MM.1S (cell line): Measurements from ENCODE around the gene CANT1.

Experiments
- DNase-seq: peaks from one replicate; pipeline ENCODE4 v3.0.0-alpha.2; 2015
- H2AFZ ChIP-seq: fragments of 300-600 bp; sonication (generic); 2 replicates; pipeline ENCODE4 v1.6.0; 2016; ENCODE audit warnings: antibody characterized with exemption, low read length
- H3F3A ChIP-seq: fragments of 300-600 bp; sonication (generic); 2 replicates; pipeline ENCODE4 v1.6.1; 2016; ENCODE audit warnings: mild to moderate bottlenecking, antibody characterized with exemption, low read length, moderate library complexity, mixed read lengths; ENCODE audit not compliant: insufficient read depth
- H3K27ac ChIP-seq: fragments of 300-600 bp; sonication (generic); 2 replicates; pipeline ENCODE4 v1.5.1; 2016; ENCODE audit warnings: mild to moderate bottlenecking, low read length
- H3K27me3 ChIP-seq: fragments of 300-600 bp; sonication (generic); replicated peaks from 2 replicates; pipeline ENCODE4 v1.6.0; 2016; ENCODE audit warnings: low read length; ENCODE audit not compliant: insufficient read depth
- H3K36me3 ChIP-seq: fragments of 300-600 bp; sonication (generic); replicated peaks from 2 replicates; pipeline ENCODE4 v1.6.1; 2016; ENCODE audit warnings: mild to moderate bottlenecking, low read length, mixed read lengths; ENCODE audit not compliant: insufficient read depth
- H3K4me1 ChIP-seq: fragments of 300-600 bp; sonication (generic); 2 replicates; pipeline ENCODE4 v1.6.1; 2016; ENCODE audit warnings: low read length, mixed read lengths
- H3K4me2 ChIP-seq: fragments of 300-600 bp; sonication (generic); 2 replicates; pipeline ENCODE4 v1.6.0; 2016; ENCODE audit warnings: low read depth, low read length
- H3K4me3 ChIP-seq: fragments of 300-600 bp; sonication (generic); 2 replicates; pipeline ENCODE4 v1.5.1; 2016; ENCODE audit warnings: low read length, mixed read lengths
- H3K79me2 ChIP-seq: fragments of 300-600 bp; sonication (generic); 2 replicates; pipeline ENCODE4 v1.6.1; 2016; ENCODE audit warnings: mixed run types, low read length, mixed read lengths
- H3K9ac ChIP-seq: fragments of 300-600 bp; sonication (generic); 2 replicates; pipeline ENCODE4 v1.6.1; 2016; ENCODE audit warnings: low read length, mixed read lengths
- H3K9me2 ChIP-seq: fragments of 300-600 bp; sonication (generic); replicated peaks from 2 replicates; pipeline ENCODE4 v1.6.1; 2016; ENCODE audit warnings: mild to moderate bottlenecking, low read length, mixed read lengths; ENCODE audit not compliant: insufficient read depth
- H3K9me3 ChIP-seq: fragments of 300-600 bp; sonication (generic); replicated peaks from 2 replicates; pipeline ENCODE4 v1.6.1; 2016; ENCODE audit warnings: mild to moderate bottlenecking, low read length, mixed read lengths; ENCODE audit not compliant: insufficient read depth
- H4K20me1 ChIP-seq: fragments of 300-600 bp; sonication (generic); 2 replicates; pipeline ENCODE4 v1.6.1; 2016; ENCODE audit warnings: mild to moderate bottlenecking, low read length, moderate library complexity, mixed read lengths; ENCODE audit not compliant: insufficient read depth
- CTCF ChIP-seq: fragments of 300-600 bp; sonication (generic); IDR thresholded peaks from 2 replicates; pipeline ENCODE4 v1.5.1; 2016; ENCODE audit warnings: antibody characterized with exemption, low read length, mixed read lengths
- EZH2 ChIP-seq: fragments of 300-600 bp; sonication (generic); optimal IDR thresholded peaks from 2 replicates; pipeline ENCODE3; 2017; ENCODE audit warnings: low read depth, mild to moderate bottlenecking, antibody characterized with exemption, low read length, mixed read lengths
- EZH2phosphoT487 ChIP-seq: fragments of 300-600 bp; sonication (generic); IDR thresholded peaks from 2 replicates; pipeline ENCODE4 v1.6.1; 2018; ENCODE audit warnings: antibody characterized with exemption, low read length

The CANT1 gene

DNA sequence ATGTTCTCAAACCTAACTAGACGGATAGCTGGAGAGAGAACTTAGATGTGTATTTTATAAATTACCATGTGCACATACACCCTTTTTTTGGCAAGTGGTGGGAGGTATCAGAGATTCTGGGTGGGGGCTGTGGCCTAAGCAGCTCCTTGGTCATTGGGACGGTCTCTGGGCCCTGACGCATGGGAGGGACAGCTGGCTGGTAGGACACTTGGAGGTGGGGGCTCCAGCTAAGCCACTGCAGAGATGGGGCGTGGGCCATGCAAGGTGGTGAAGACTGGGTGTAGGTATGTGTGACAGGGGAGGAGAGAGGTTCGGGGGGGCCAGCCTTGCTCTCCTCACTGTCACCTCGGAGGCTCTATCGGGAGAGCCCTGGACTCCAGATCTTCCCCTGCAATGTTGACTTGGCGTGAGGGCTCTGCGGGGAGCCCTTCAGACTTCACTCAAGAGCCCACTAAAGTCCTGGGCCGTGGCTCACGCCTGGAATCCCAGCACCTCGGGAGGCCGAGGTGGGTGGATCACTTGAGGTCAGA lies 31.5 kb upstream of the CANT1 start:
- no peak overlapping the region for H3K9ac ChIP-seq
- peaks cover 83% of the 10 kb centered on the region for H3K27me3 ChIP-seq
- no peak for TF ChIP-seq CTCF
- no peak for TF ChIP-seq EZH2
- no peak for TF ChIP-seq EZH2phosphoT487
- DNase-seq: no peak
- H3K79me2 ChIP-seq: no peaks in the 10 kb centered on the region
- no peaks in the 10 kb centered on the region for H3F3A ChIP-seq
- H3K36me3 ChIP-seq: no peaks in the 10 kb centered on the region
- H3K27ac ChIP-seq: no peak overlapping the region
- H3K4me1 ChIP-seq: no peaks in the 10 kb centered on the region
- H3K4me2 ChIP-seq: no peak overlapping the region
- H4K20me1 ChIP-seq: no peaks in the 10 kb centered on the region
- no peak overlapping the region for H2AFZ ChIP-seq
- H3K9me3 ChIP-seq: no peaks in the 10 kb centered on the region
- no peaks in the 10 kb centered on the region for H3K9me2 ChIP-seq
- no peak overlapping the region for H3K4me3 ChIP-seq

DNA sequence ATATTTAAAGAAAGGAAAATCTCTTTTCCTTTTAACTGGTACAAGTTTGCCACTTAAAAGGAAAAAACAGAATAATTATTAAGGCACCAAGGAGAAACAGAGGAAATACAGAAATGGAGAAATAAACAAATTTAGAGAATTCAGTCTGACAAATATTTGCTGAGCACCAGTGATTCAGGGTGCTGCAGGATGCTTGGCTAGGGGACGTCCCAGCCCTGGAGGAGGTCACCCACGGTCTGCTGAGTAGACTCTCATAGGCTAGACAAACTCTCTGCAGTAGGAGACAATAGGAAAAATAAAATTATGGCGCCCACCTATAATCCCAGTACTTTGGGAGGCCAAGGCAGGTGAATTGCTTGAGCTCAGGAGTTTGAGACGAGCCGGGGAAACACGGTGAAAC lies 30.3 kb upstream of the CANT1 start:
- H3K9me2 ChIP-seq: no peaks in the 10 kb centered on the region
- H3K4me1 ChIP-seq: no peaks in the 10 kb centered on the region
- no peaks in the 10 kb centered on the region for H3F3A ChIP-seq
- H3K4me2 ChIP-seq: no peak overlapping the region
- no peaks in the 10 kb centered on the region for H3K79me2 ChIP-seq
- no peak for DNase-seq
- no peak for TF ChIP-seq EZH2phosphoT487
- TF ChIP-seq CTCF: no peak
- no peak for TF ChIP-seq EZH2
- H3K9ac ChIP-seq: no peak overlapping the region
- H3K4me3 ChIP-seq: no peak overlapping the region
- H3K27ac ChIP-seq: no peak overlapping the region
- H3K27me3 ChIP-seq: peaks cover 82% of the 10 kb centered on the region
- no peaks in the 10 kb centered on the region for H3K36me3 ChIP-seq
- no peak overlapping the region for H2AFZ ChIP-seq
- no peaks in the 10 kb centered on the region for H4K20me1 ChIP-seq
- no peaks in the 10 kb centered on the region for H3K9me3 ChIP-seq

DNA sequence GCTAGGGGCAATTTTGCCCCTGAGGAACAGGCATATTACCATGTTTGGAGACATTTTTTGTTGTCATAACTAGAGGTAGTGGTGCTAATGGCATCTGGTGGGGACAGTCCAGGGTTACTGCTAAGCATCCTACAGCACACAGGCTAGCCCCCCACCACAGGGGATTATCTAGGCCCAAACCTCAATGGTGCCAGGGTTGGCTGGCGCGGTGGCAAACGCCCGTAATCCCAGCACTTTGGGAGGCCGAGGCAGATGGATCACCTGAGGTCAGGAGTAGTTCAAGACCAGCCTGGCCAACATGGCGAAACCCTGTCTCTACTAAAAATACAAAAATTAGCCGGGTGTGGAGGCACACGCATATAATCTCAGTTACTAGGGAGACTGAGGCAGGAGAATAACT lies 29.6 kb upstream of the CANT1 start:
- Histone ChIP-seq H3K9me3 (no peaks in the 10 kb centered on the region), H3K9ac (no peak overlapping the region), H3K79me2 (no peaks in the 10 kb centered on the region), H3K4me1 (no peaks in the 10 kb centered on the region), H3K4me2 (no peak overlapping the region), H3K4me3 (no peak overlapping the region), H3K9me2 (no peaks in the 10 kb centered on the region), H2AFZ (no peak overlapping the region), H4K20me1 (no peaks in the 10 kb centered on the region), H3K27ac (no peak overlapping the region), H3F3A (no peaks in the 10 kb centered on the region), H3K27me3 (peaks cover 82% of the 10 kb centered on the region), H3K36me3 (no peaks in the 10 kb centered on the region)
- DNase-seq: no peak
- TF ChIP-seq CTCF: no peak
- no peak for TF ChIP-seq EZH2phosphoT487
- TF ChIP-seq EZH2: no peak
